ENCODE measurements around the gene KLK4.

- TF ChIP-seq REST (IDR thresholded peaks at IDR 0.05; ENCODE audit: insufficient replicate concordance, low read depth) = no peak
- TF ChIP-seq CTCF (IDR thresholded peaks at IDR 0.05; ENCODE audit: insufficient read depth, low read length) = no peak
These were observed 32.1 kb upstream of the KLK4 start for GRCh38 chr19:50943074-50943828.

Measured in HL-60 (cell line).